ENCODE measurements around the gene DNAJB8. TPM values are rescaled to one million over a fixed set of nuclear protein-coding genes. Genes with fewer than 3 reads are reported as not detected.

The DNAJB8 gene
- polyA plus RNA-seq, 2 of the 4 experiments (the other 2 are of a cell fraction): not detected

GRCh38 chr3:128501431-128501830 lies 34.7 kb upstream of the DNAJB8 start:
- no peak for FAIRE-seq
- Histone ChIP-seq H3K4me2 (no peak overlapping the region), H3K4me3 (no peak overlapping the region), H3K4me1 (no peaks in the 10 kb centered on the region), H3K27ac (no peak overlapping the region), H3K9me3 (no peaks in the 10 kb centered on the region)
- 46% methylated on average over 3 of the region's 3 CpGs for WGBS (ENCODE audit: missing lambda C conversion rate)
- ChIA-PET POLR2A (interaction anchor here (0.7 kb wide), 1 partner anchor 193 kb away, joined by 3 read pairs; no protein-coding TSS in a partner anchor), CTCF (interaction anchor here (1.4 to 1.5 kb wide), 2 partner anchors 76 to 107 kb away, joined by 5 read pairs; no protein-coding TSS in a partner anchor)
- DNase-seq (ENCODE audit: low read depth in 1 of 2, low spot score in 1 of 2): no peak
- no peak for ATAC-seq
- TF ChIP-seq, protein P1, sequence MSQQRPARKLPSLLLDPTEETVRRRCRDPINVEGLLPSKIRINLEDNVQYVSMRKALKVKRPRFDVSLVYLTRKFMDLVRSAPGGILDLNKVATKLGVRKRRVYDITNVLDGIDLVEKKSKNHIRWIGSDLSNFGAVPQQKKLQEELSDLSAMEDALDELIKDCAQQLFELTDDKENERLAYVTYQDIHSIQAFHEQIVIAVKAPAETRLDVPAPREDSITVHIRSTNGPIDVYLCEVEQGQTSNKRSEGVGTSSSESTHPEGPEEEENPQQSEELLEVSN (IDR thresholded peaks at IDR 0.05; ENCODE audit: borderline replicate concordance, low read depth): no peak
- TF ChIP-seq KDM5A (IDR thresholded peaks at IDR 0.05) (no peak), RAD21 (conservative IDR thresholded peaks at IDR 0.05 in 1 of 2, IDR thresholded peaks at IDR 0.05 in 1 of 2) (no peak), HOXB5 (CRISPR knock-in tag; IDR thresholded peaks at IDR 0.05) (no peak)

GRCh38 chr3:128500556-128500955 lies 33.9 kb upstream of the DNAJB8 start:
- TF ChIP-seq REST (IDR thresholded peaks at IDR 0.05) (no peak), RAD21 (conservative IDR thresholded peaks at IDR 0.05 in 1 of 2, IDR thresholded peaks at IDR 0.05 in 1 of 2) (no peak), NFE2L2 (conservative IDR thresholded peaks at IDR 0.05; ENCODE audit: low read length) (no peak), CHD2 (IDR thresholded peaks at IDR 0.05; ENCODE audit: low read length, partially characterized antibody) (no peak), EHF (CRISPR knock-in tag; IDR thresholded peaks at IDR 0.05) (no peak), POLR2A (IDR thresholded peaks at IDR 0.05; ENCODE audit: low read length) (no peak), NPAS2 (CRISPR knock-in tag; IDR thresholded peaks at IDR 0.05; ENCODE audit: borderline replicate concordance) (no peak), TFCP2L1 (CRISPR knock-in tag; IDR thresholded peaks at IDR 0.05) (no peak), RARB (CRISPR knock-in tag; IDR thresholded peaks at IDR 0.05) (no peak), RCOR1 (IDR thresholded peaks at IDR 0.05; ENCODE audit: low read depth, low read length) (no peak), ZSCAN20 (CRISPR knock-in tag; IDR thresholded peaks at IDR 0.05) (no peak), ZNF302 (CRISPR knock-in tag; IDR thresholded peaks at IDR 0.05) (no peak)
- CTCF ChIA-PET: interaction anchor here (1.4 to 1.5 kb wide), 2 partner anchors 75 to 108 kb away, joined by 5 read pairs; no protein-coding TSS in a partner anchor

GRCh38 chr3:128499724-128500275 lies 33.1 kb upstream of the DNAJB8 start:
- Histone ChIP-seq H3K4me1 (no peaks in the 10 kb centered on the region), H3K9me3 (no peaks in the 10 kb centered on the region), H3K27ac (no peak overlapping the region), H3K4me2 (no peak overlapping the region), H3K4me3 (no peak overlapping the region)
- POLR2A ChIA-PET: no interaction called here
- DNase-seq (ENCODE audit: low read depth in 1 of 2, low spot score in 1 of 2): no peak
- CTCF ChIA-PET: interaction anchor here (0.6 to 5.4 kb wide), 7 partner anchors 10 to 327 kb away, joined by 3 to 57 read pairs (median 3); no protein-coding TSS in a partner anchor
- WGBS (ENCODE audit: missing lambda C conversion rate): 69% methylated on average over 4 of the region's 4 CpGs
- no peak for FAIRE-seq
- TF ChIP-seq CEBPB (IDR thresholded peaks at IDR 0.05) (no peak), RARB (CRISPR knock-in tag; IDR thresholded peaks at IDR 0.05) (no peak), JUN (IDR thresholded peaks at IDR 0.05) (no peak), HOXB5 (CRISPR knock-in tag; IDR thresholded peaks at IDR 0.05) (no peak), CBX2 (IDR thresholded peaks at IDR 0.05; ENCODE audit: borderline replicate concordance, low read depth) (no peak), KDM5A (IDR thresholded peaks at IDR 0.05) (no peak), BHLHE40 (IDR thresholded peaks at IDR 0.05; ENCODE audit: low read depth, low read length) (no peak), ZSCAN20 (CRISPR knock-in tag; IDR thresholded peaks at IDR 0.05) (no peak), NPAS2 (CRISPR knock-in tag; IDR thresholded peaks at IDR 0.05; ENCODE audit: borderline replicate concordance) (no peak), MYC (IDR thresholded peaks at IDR 0.05; ENCODE audit: borderline replicate concordance, low read length) (no peak), NR3C1 (IDR thresholded peaks at IDR 0.05) (no peak), CBX8 (IDR thresholded peaks at IDR 0.05) (no peak), KDM1A (IDR thresholded peaks at IDR 0.05; ENCODE audit: low read depth) (no peak), SREBF2 (IDR thresholded peaks at IDR 0.05) (no peak), JUNB (IDR thresholded peaks at IDR 0.05) (no peak), HOXA7 (CRISPR knock-in tag; IDR thresholded peaks at IDR 0.05) (no peak), RNF2 (IDR thresholded peaks at IDR 0.05; ENCODE audit: borderline replicate concordance, low read depth) (no peak)
- TF ChIP-seq, protein P2, sequence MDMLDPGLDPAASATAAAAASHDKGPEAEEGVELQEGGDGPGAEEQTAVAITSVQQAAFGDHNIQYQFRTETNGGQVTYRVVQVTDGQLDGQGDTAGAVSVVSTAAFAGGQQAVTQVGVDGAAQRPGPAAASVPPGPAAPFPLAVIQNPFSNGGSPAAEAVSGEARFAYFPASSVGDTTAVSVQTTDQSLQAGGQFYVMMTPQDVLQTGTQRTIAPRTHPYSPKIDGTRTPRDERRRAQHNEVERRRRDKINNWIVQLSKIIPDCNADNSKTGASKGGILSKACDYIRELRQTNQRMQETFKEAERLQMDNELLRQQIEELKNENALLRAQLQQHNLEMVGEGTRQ (IDR thresholded peaks at IDR 0.05): no peak
- TF ChIP-seq, protein P3, sequence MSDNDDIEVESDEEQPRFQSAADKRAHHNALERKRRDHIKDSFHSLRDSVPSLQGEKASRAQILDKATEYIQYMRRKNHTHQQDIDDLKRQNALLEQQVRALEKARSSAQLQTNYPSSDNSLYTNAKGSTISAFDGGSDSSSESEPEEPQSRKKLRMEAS (IDR thresholded peaks at IDR 0.05): no peak
- ATAC-seq: no peak

More at GRCh38 chr3:128500556-128500955, 33.9 kb upstream of the DNAJB8 start:
- Histone ChIP-seq H3K4me2 (no peak overlapping the region), H3K9me3 (no peaks in the 10 kb centered on the region), H3K4me3 (no peak overlapping the region), H3K4me1 (no peaks in the 10 kb centered on the region), H3K27ac (no peak overlapping the region)
- no peak for ATAC-seq
- no peak for FAIRE-seq
- POLR2A ChIA-PET: interaction anchor here (0.7 kb wide), 1 partner anchor 192 kb away, joined by 3 read pairs; no protein-coding TSS in a partner anchor
- 68% methylated on average over 4 of the region's 4 CpGs for WGBS (ENCODE audit: missing lambda C conversion rate)
- DNase-seq (ENCODE audit: low read depth in 1 of 2, low spot score in 1 of 2): no peak

Data from A549 (cell line).